GM12878 (cell line): ENCODE results near the gene RALGAPA2. TPM values are rescaled to one million over a fixed set of nuclear protein-coding genes. Genes with fewer than 3 reads are reported as not detected.

Experiments
- ATAC-seq: fragments of 200-7000 bp; cut with Tn5 transposase; 3 replicates; pipeline ENCODE4 v1.9.1; 2020; ENCODE audit warnings: mild to moderate bottlenecking, moderate library complexity
- BruUV-seq: library from RNA; stranded (reverse); fragments of 400-500 nt; replicated peaks from 2 replicates; lab custom pipeline; 2021; lab: Mats Ljungman, UMichigan
- CTCF ChIA-PET: fragments of 300-600 bp; sonication (Branson Sonifier 250); formaldehyde crosslinking; extraction: SDS; loops from one replicate; lab custom pipeline; 2021; ENCODE audit warnings: inconsistent platforms; lab: Yijun Ruan, JAX
- POLR2A ChIA-PET: fragments of 350-600 bp; formaldehyde crosslinking; extraction: SDS; loops from one replicate; lab custom pipeline; 2021; ENCODE audit warnings: inconsistent platforms; lab: Charles Lee
- RAD21 ChIA-PET: fragments of 300-600 bp; sonication (Branson Sonifier 250); formaldehyde crosslinking; loops from one replicate; lab custom pipeline; 2023; ENCODE audit warnings: antibody characterized with exemption; ENCODE audit not compliant: unreplicated experiment; lab: Charles Lee
- SMC1A ChIA-PET: fragments of 300-600 bp; sonication (Branson Sonifier 250); formaldehyde crosslinking; loops from one replicate; lab custom pipeline; 2023; ENCODE audit not compliant: unreplicated experiment, uncharacterized antibody; lab: Charles Lee
- DNase-seq: peaks from one replicate; pipeline ENCODE4 v3.0.0-alpha.2; 2011; ENCODE audit warnings: low read depth, low spot score
- FAIRE-seq: peaks from 3 replicates; lab custom pipeline; 2011; peaks lifted over from hg19 to GRCh38; lab: Jason Lieb, UNC
- H2AFZ ChIP-seq: 2 replicates; pipeline ENCODE4 v1.6.0; 2011; ENCODE audit warnings: low read depth, low read length, control low read depth; ENCODE audit not compliant: control insufficient read depth
- H3K27ac ChIP-seq: 2 replicates; pipeline ENCODE4 v1.5.1; 2011; ENCODE audit warnings: control low read depth; ENCODE audit not compliant: control insufficient read depth, insufficient read depth
- H3K27me3 ChIP-seq, 2 experiments: replicated peaks in 1 of 2; 2 replicates each; pipeline versions ENCODE4 v1.6.0 to v1.6.1; 2011; ENCODE audit warnings: low read length in 1 of 2; ENCODE audit not compliant: control insufficient read depth in 2 of 2, insufficient read depth in 2 of 2
- H3K36me3 ChIP-seq, 2 experiments: 2 replicates each; pipeline ENCODE4 v1.5.1; 2011; ENCODE audit warnings: low read length in 1 of 2; ENCODE audit not compliant: control insufficient read depth in 2 of 2, insufficient read depth in 2 of 2
- H3K4me1 ChIP-seq: 2 replicates; pipeline ENCODE4 v1.6.1; 2011; ENCODE audit warnings: mild to moderate bottlenecking, low read length, moderate library complexity, mixed read lengths; ENCODE audit not compliant: control insufficient read depth, insufficient read depth
- H3K4me2 ChIP-seq: 2 replicates; pipeline ENCODE4 v1.6.0; 2011; ENCODE audit warnings: control low read depth; ENCODE audit not compliant: control insufficient read depth, insufficient read depth
- H3K4me3 ChIP-seq: fragments of 200-600 bp; sonication (generic); 2 replicates; pipeline ENCODE4 v1.5.1; 2016
- H3K79me2 ChIP-seq: 2 replicates; pipeline ENCODE4 v1.6.0; 2011; ENCODE audit warnings: low read length; ENCODE audit not compliant: control insufficient read depth, insufficient read depth
- H3K9ac ChIP-seq: 2 replicates; pipeline ENCODE4 v1.8.0; 2011; ENCODE audit warnings: low read length, control low read depth, mixed read lengths; ENCODE audit not compliant: control insufficient read depth, insufficient read depth
- H3K9me3 ChIP-seq: replicated peaks from 3 replicates; pipeline ENCODE4 v1.5.1; 2011; ENCODE audit warnings: mild to moderate bottlenecking, low read length; ENCODE audit not compliant: control insufficient read depth, insufficient read depth
- H4K20me1 ChIP-seq: 2 replicates; pipeline ENCODE4 v1.6.0; 2011; ENCODE audit not compliant: control insufficient read depth, insufficient read depth
- NR2C1 ChIP-seq: fragments of 450-650 bp; IDR thresholded peaks from 2 replicates; pipeline ENCODE4 v1.6.1; 2017; ENCODE audit warnings: antibody characterized with exemption, mild to moderate bottlenecking, moderate library complexity
- SMC3 ChIP-seq: IDR thresholded peaks from 2 replicates; pipeline ENCODE4 v1.6.1; 2011; ENCODE audit warnings: low read length, improper control_type of control experiment, borderline replicate concordance
- ZNF217 ChIP-seq: fragments of 450-650 bp; IDR thresholded peaks from 2 replicates; pipeline ENCODE4 v1.6.1; 2017; ENCODE audit warnings: antibody characterized with exemption, mild to moderate bottlenecking
- WGBS: methylation state at CpG from one replicate; pipeline ENCODE4 v1.1.6; 2016; ENCODE audit warnings: low lambda C conversion rate; ENCODE audit not compliant: insufficient replicate concordance, insufficient coverage; ENCODE audit errors: missing lambda C conversion rate; 5-methylcytosine and 5-hydroxymethylcytosine counted together
- in situ Hi-C: fragments of 300-500 bp; cut with MboI; formaldehyde crosslinking; loops from 9 replicates; pipeline ENCODE4 v1.14.3; 2018; ENCODE audit warnings: mixed read lengths
- intact Hi-C: fragments of 100-400 bp; cut with micrococcal nuclease; formaldehyde crosslinking; loops from one replicate; pipeline ENCODE4 v1.14.2; 2022; ENCODE audit not compliant: unreplicated experiment
- polyA plus RNA-seq, 11 experiments: library from polyadenylated mRNA; depleted of rRNA in 4 of 11; unstranded in 6 of 11; stranded (reverse) in 5 of 11; fragments of >200 nt; fragmentation: Nextera tagmentation in 4 of 11; fragmentation: Illumina TruSeq in 1 of 11; extraction: Ambion mirVana in 4 of 11; extraction: Trizol in 1 of 11; gene quantifications; 1 replicate in 1 of 11; 2 replicates in 10 of 11; pipeline versions ENCODE4 v1.2.1 to v1.2.3, GENCODE V29; 2011 to 2016; ENCODE audit warnings: inconsistent platforms in 2 of 11, missing spikeins in 2 of 11, low read depth in 1 of 11
- total RNA-seq, 4 experiments: library from RNA; depleted of rRNA in 3 of 4; stranded (reverse); fragments of >200 nt in 3 of 4; fragmentation: Illumina TruSeq in 1 of 4; extraction: Trizol in 1 of 4; gene quantifications; 2 replicates each; pipeline versions ENCODE4 v1.2.1 to v1.2.3, GENCODE V29; 2013 to 2021

The RALGAPA2 gene
- total and polyA plus RNA-seq, 10 of the 15 experiments (the other 5 are each of a cell fraction or from before 2014, with no cell fraction given), result 2.9 to 29.4 (median 19.6) TPM

DNA sequence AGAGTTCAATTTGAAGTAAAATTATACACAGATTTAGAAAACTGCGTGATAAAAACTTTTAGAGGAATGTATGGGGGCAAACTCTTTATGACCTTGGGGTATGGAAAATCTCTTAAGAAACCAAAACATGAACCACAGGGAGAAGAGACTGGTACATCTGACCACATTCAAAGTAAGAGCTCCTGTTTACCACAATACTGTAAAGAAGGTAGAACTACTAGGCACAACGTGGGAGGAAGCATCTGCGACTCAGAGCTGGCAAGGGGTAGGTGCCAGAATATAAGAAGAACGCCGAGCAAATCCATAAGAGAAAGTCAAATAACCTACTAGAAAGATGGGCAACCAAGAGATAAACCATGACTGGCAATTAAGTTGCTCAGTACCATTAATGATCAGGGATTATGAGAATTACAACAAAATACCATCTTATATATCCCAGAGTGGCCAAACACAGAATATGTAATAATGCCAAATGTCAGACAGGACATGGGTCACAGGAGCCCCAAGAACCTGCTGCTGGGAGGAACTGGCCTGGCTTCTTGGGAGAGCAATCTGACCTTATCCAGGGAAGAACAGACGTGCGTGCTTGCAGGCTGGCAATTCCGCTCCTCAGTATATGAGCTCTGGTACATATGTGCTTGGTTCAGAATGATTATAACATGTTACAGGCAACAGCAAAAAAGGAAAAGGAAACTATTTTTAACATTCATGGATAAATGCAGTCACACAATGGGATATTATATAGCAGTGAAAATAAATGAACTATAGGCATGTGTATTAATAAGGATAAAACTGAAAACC is 294.4 kb downstream of the RALGAPA2 start:
- peaks cover 0 to 3% of the 10 kb centered on the region in 2 experiments; a peak in 2 of 4 replicates for H3K36me3 ChIP-seq
- ChIA-PET CTCF (interaction anchor here (1.9 kb wide), 1 partner anchor 8 kb away, joined by 8 read pairs; no protein-coding TSS in a partner anchor), RAD21 (no interaction called here), SMC1A (interaction anchor here (1.0 to 1.3 kb wide), 2 partner anchors 8 to 142 kb away, joined by 3 read pairs; no protein-coding TSS in a partner anchor), POLR2A (no interaction called here)
- intact Hi-C loops (no loop called here), in situ Hi-C loops (no loop called here)
- FAIRE-seq, result no peak
- WGBS, result 87% methylated on average over 8 of the region's 8 CpGs
- no peak for DNase-seq
- no peaks in the 10 kb centered on the region for H3K9me3 ChIP-seq
- no peaks in the 10 kb centered on the region for H3K79me2 ChIP-seq
- no TSS peak for BruUV-seq
- no peak overlapping the region for H3K27ac ChIP-seq
- H3K4me3 ChIP-seq, result no peak overlapping the region
- H3K9ac ChIP-seq, result no peak overlapping the region
- TF ChIP-seq SMC3, result no peak
- H4K20me1 ChIP-seq, result no peaks in the 10 kb centered on the region
- no peak overlapping the region for H2AFZ ChIP-seq
- H3K4me1 ChIP-seq, result no peaks in the 10 kb centered on the region
- H3K4me2 ChIP-seq, result no peak overlapping the region
- no peaks in the 10 kb centered on the region for H3K27me3 ChIP-seq
- no peak for ATAC-seq

- 95% methylated on average over 1 of the region's 1 CpG for WGBS
- RAD21 ChIA-PET, result no interaction called here
- intact Hi-C loops, result no loop called here
Observed at GRCh38 chr20:20415321-20415720, 297.1 kb downstream of the RALGAPA2 start.

More at GRCh38 chr20:20415321-20415720, 297.1 kb downstream of the RALGAPA2 start:
- no peaks in the 10 kb centered on the region for H4K20me1 ChIP-seq
- ChIA-PET POLR2A (no interaction called here), CTCF (interaction anchor here (1.2 kb wide), 1 partner anchor 11 kb away, joined by 3 read pairs; no protein-coding TSS in a partner anchor), SMC1A (no interaction called here)
- FAIRE-seq, result no peak
- H3K79me2 ChIP-seq, result no peaks in the 10 kb centered on the region
- BruUV-seq, result no TSS peak
- no peak overlapping the region for H3K27ac ChIP-seq
- in situ Hi-C loops, result no loop called here
- ATAC-seq, result no peak
- DNase-seq, result no peak
- H3K27me3 ChIP-seq, result no peaks in the 10 kb centered on the region
- H3K4me3 ChIP-seq, result no peak overlapping the region
- H2AFZ ChIP-seq, result no peak overlapping the region
- TF ChIP-seq NR2C1 (no peak), ZNF217 (no peak)
- H3K4me2 ChIP-seq, result no peak overlapping the region
- H3K36me3 ChIP-seq, result no peaks in the 10 kb centered on the region
- no peaks in the 10 kb centered on the region for H3K9me3 ChIP-seq
- H3K9ac ChIP-seq, result no peak overlapping the region
- H3K4me1 ChIP-seq, result no peaks in the 10 kb centered on the region
